H7 (cell line): ENCODE data around the gene EXOC4. TPM values are rescaled to one million over a fixed set of nuclear protein-coding genes. Genes with fewer than 3 reads are reported as not detected.

Experiments
- DNase-seq: peaks from one replicate; pipeline ENCODE4 v3.0.0; 2012
- H3K27me3 ChIP-seq: 2 replicates; pipeline ENCODE4 v1.6.0; 2011; ENCODE audit warnings: mild to moderate bottlenecking, low read length; ENCODE audit not compliant: control insufficient read depth, insufficient read depth
- H3K36me3 ChIP-seq: replicated peaks from 2 replicates; pipeline ENCODE4 v1.5.1; 2011; ENCODE audit warnings: low read length; ENCODE audit not compliant: control insufficient read depth, insufficient read depth
- H3K4me3 ChIP-seq: 2 replicates; pipeline ENCODE4 v1.5.1; 2011; ENCODE audit warnings: low read depth, mild to moderate bottlenecking, control low read depth, low read length, moderate library complexity; ENCODE audit not compliant: insufficient read depth
- total RNA-seq: library from RNA; depleted of rRNA; stranded (reverse); fragments of >200 nt; shearing (Covaris generic); gene quantifications from 2 replicates; pipeline ENCODE4 v1.2.3, GENCODE V29; 2014

Gene EXOC4
- total RNA-seq, 1 experiment from 2014 or later: 44.8 TPM

DNA sequence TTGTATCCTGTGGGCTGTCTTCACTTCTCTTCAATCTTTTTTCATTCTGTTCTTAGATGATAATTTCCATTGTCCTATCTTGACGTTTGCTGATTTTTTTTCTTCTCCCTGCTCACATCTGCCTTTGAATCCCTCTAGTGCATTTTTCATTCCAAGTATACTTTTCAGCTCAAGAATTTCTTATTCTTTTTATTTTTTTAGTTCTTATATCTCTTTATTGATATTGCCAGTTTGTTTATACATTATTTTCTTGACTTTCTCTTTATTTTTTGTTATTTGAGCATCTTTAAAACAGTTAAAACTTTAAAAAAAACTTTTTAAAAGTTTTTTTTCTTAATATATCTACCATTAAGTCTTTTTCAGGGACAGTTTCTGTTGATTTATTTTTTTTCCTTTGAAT is 100.9 kb downstream of the EXOC4 start:
- H3K27me3 ChIP-seq: no peaks in the 10 kb centered on the region
- no peak for DNase-seq
- H3K36me3 ChIP-seq: no peaks in the 10 kb centered on the region
- no peak overlapping the region for H3K4me3 ChIP-seq

DNA sequence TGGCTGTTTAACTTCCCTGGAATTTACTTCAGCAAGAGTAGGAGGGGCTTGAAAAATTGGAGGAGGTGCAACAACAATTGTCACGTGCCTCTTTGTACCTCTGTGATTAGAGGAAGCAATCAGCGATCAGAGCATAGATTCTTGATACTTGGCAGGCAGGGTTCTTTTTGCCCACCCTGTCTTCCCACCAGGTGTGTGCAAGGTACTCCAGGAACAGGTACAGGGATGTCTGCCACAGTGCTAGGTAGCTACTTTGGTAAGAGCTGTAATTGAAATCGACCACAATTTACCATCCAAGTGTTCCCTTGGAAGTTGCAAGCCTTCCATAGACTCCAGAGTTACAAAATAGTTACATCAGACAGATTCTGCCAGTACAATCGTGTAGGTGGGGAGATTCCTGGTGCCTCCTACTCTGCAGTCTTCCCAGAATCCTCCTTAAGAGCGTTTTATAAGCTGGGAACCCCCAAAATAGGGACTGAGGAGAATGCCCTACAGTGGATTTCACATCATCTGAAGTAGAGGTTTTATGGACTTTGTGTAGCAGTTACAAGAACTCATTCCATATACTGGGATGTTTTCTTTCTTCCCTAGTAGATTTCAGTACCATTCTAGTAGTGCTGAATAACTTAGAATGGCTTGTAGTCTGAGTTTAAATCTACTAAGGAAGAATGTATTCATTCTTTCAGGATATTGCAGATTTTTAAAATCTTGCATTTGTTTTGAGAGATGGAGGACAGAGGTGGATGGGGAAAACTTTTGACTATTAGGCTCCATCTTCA is 101.9 kb downstream of the EXOC4 start:
- Histone ChIP-seq H3K4me3 (no peak overlapping the region), H3K27me3 (no peaks in the 10 kb centered on the region), H3K36me3 (no peaks in the 10 kb centered on the region)
- DNase-seq: no peak

DNA sequence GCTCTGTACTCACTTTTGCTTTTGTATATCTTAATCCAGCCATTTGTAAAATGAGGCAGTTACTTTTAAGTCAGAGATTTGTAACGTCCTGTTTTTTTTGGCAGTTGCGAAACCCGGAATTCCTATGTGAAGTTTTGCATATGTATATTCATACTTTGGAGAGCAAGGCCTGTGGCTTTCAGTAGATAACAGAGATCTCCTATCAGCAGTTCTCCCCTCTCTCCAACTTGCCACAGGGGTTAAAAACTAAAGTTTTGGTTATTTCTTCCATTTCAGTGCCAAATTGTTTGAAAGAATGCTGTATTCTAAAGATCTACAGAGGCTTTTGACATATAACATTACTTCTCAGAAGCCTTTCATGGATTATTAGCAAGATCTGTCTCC is 102.4 kb downstream of the EXOC4 start:
- DNase-seq: no peak
- Histone ChIP-seq H3K4me3 (no peak overlapping the region), H3K27me3 (no peaks in the 10 kb centered on the region), H3K36me3 (no peaks in the 10 kb centered on the region)

DNA sequence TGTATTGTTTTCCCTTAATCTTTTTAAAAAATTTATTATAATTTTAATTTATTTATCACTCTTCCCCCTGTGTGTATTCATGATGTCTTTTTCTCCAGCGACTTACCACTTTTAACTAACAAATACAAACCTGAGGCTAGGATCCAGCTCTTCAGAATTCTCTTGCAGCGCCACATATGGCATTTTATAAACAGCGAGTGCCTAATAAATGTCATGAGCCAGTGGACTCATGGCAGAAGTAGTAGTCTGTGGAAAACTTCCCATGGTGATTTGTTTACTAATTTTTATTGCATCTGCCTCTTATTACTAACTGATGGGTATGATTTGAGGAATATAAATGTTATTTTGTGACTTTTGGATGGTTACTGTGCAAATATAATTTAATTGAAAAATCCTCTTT is 102.9 kb downstream of the EXOC4 start:
- no peaks in the 10 kb centered on the region for H3K36me3 ChIP-seq
- no peaks in the 10 kb centered on the region for H3K27me3 ChIP-seq
- H3K4me3 ChIP-seq: no peak overlapping the region
- no peak for DNase-seq

- Histone ChIP-seq H3K27me3 (no peaks in the 10 kb centered on the region), H3K4me3 (no peak overlapping the region), H3K36me3 (no peaks in the 10 kb centered on the region)
- no peak for DNase-seq
Measured at GRCh38 chr7:133358708-133359107, 105.8 kb downstream of the EXOC4 start.

GRCh38 chr7:133359449-133359848 is 106.6 kb downstream of the EXOC4 start:
- no peak for DNase-seq
- Histone ChIP-seq H3K4me3 (no peak overlapping the region), H3K27me3 (no peaks in the 10 kb centered on the region), H3K36me3 (no peaks in the 10 kb centered on the region)

DNA sequence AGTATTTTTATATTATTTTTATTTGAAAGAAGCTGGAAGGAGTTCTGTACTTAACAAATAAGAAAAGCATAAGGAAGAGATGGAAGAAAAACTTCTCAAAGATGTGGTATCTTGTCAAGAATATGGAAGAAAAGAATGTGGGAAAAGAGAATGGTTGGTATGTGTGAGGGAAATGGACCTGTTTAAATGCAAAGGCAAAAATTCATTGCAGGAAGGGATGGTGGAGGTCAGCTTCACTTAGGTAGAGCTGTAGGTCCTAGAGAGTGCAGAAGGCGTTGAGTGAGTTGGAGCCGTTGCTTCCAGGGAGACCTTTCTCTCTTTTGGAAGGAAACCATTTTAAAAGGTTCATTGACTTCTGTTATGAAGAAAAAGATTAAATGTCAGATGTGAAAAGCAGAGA is 107.3 kb downstream of the EXOC4 start:
- DNase-seq: no peak
- Histone ChIP-seq H3K36me3 (no peaks in the 10 kb centered on the region), H3K4me3 (no peak overlapping the region), H3K27me3 (no peaks in the 10 kb centered on the region)

GRCh38 chr7:133361806-133362205 is 108.9 kb downstream of the EXOC4 start:
- no peak overlapping the region for H3K4me3 ChIP-seq
- H3K36me3 ChIP-seq: no peaks in the 10 kb centered on the region
- H3K27me3 ChIP-seq: no peaks in the 10 kb centered on the region
- DNase-seq: no peak

GRCh38 chr7:133364959-133365690 is 112.2 kb downstream of the EXOC4 start:
- no peak for DNase-seq
- no peak overlapping the region for H3K4me3 ChIP-seq
- H3K27me3 ChIP-seq: no peaks in the 10 kb centered on the region
- H3K36me3 ChIP-seq: no peaks in the 10 kb centered on the region

- DNase-seq: no peak
- no peaks in the 10 kb centered on the region for H3K27me3 ChIP-seq
- no peak overlapping the region for H3K4me3 ChIP-seq
- H3K36me3 ChIP-seq: no peaks in the 10 kb centered on the region
Measured at GRCh38 chr7:133365917-133366316, 113.0 kb downstream of the EXOC4 start.

GRCh38 chr7:133367561-133367960 is 114.7 kb downstream of the EXOC4 start:
- H3K36me3 ChIP-seq: no peaks in the 10 kb centered on the region
- DNase-seq: no peak
- no peaks in the 10 kb centered on the region for H3K27me3 ChIP-seq
- no peak overlapping the region for H3K4me3 ChIP-seq

DNA sequence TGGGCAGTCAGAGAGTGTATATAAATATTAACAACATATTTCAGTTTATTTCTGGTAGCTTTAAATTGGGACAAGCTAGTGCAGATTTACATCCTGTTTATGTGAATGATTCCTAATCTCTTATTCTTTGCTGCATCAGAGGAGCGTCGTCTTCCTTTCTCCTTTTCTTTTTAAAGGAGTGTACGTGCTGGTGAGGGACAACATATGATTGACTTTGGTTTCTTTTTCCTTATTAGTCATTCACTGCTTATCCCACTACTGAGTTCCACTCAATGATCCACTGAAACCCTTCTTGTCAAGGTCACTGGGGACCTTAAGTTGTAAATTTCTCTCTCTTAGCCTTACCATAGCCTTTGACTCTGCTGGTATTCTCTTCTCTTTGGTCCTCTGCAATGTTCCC is 116.3 kb downstream of the EXOC4 start:
- DNase-seq: no peak
- Histone ChIP-seq H3K4me3 (no peak overlapping the region), H3K27me3 (no peaks in the 10 kb centered on the region), H3K36me3 (no peaks in the 10 kb centered on the region)

DNA sequence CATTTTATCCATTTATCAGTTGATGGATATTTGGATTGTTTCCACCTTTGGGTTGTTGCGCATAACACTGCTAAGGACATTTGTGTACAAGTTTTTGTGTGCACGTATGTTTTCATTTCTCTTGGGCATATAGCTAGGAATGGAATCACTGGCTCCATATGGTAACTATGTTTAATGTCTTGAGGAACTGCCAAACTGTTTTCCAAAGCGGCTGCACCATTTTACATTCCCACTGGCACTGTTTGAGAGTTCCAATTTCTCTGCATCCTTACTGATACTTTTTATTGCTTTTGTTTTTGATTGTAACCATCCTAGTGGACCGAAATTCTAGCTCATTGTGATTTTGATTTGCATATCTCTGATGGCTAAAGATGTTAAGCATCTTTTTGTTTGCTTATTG is 118.7 kb downstream of the EXOC4 start:
- H3K36me3 ChIP-seq: no peaks in the 10 kb centered on the region
- H3K4me3 ChIP-seq: no peak overlapping the region
- no peaks in the 10 kb centered on the region for H3K27me3 ChIP-seq
- DNase-seq: no peak

DNA sequence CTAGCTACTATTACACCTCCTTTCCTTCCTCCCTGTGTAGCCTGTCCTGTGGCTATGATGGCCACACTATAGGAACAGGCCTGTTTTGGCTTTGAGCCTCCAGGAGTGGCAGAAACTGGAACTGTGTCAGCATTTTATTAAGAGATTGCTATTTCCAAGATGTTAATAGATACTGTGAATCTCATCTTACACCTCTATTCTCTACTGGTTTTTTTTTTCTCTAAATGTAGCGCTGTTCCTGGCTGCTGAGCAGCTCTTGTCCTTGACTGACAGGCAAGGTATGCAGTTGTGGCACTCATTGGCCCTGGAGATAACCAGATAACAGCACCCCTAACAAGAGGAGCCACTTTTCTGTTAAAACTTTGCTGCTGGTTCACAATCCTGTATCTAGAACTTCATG is 119.5 kb downstream of the EXOC4 start:
- H3K27me3 ChIP-seq: no peaks in the 10 kb centered on the region
- DNase-seq: no peak
- no peak overlapping the region for H3K4me3 ChIP-seq
- H3K36me3 ChIP-seq: no peaks in the 10 kb centered on the region

DNA sequence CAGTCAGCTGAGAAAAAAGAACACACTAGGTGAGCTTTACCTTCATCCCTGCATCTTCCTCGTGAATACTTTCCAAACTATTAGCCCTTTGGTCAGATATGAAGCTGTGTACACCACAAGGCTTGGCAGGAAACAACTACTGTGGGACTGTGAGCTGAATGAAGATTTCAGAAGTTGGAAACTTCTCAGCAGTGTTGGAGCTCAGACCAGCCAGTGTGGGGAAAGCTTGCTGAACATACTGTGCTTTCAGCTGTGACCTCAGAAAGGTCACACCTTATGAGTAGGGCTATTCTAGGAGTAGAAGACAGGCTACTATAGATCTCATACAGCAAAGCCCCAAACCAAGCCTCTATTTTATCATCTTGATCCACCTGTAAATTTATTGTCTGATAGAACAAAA is 123.6 kb downstream of the EXOC4 start:
- Histone ChIP-seq H3K27me3 (no peaks in the 10 kb centered on the region), H3K4me3 (no peak overlapping the region), H3K36me3 (no peaks in the 10 kb centered on the region)
- DNase-seq: no peak
